Body of pancreas (tissue), 4 donors: ENCODE measurements around the gene FBXO38.

Experiments used
- POLR2A ChIP-seq, 3 donors: fragments of 450-650 bp; IDR thresholded peaks; one replicate each; pipeline ENCODE4 v1.6.1; 2016; ENCODE audit warnings: antibody characterized with exemption in 3 of 3, mild to moderate bottlenecking in 2 of 3
- TF ChIP-seq, protein P1 (sequence below), 7 experiments: fragments of 450-650 bp in 4 of 7; fragments of 200-600 bp in 3 of 7; sonication (generic) in 3 of 7; IDR thresholded peaks; one replicate each; pipeline ENCODE4 v1.5.1; 2016 to 2019; ENCODE audit warnings: antibody characterized with exemption in 7 of 7

DNA sequence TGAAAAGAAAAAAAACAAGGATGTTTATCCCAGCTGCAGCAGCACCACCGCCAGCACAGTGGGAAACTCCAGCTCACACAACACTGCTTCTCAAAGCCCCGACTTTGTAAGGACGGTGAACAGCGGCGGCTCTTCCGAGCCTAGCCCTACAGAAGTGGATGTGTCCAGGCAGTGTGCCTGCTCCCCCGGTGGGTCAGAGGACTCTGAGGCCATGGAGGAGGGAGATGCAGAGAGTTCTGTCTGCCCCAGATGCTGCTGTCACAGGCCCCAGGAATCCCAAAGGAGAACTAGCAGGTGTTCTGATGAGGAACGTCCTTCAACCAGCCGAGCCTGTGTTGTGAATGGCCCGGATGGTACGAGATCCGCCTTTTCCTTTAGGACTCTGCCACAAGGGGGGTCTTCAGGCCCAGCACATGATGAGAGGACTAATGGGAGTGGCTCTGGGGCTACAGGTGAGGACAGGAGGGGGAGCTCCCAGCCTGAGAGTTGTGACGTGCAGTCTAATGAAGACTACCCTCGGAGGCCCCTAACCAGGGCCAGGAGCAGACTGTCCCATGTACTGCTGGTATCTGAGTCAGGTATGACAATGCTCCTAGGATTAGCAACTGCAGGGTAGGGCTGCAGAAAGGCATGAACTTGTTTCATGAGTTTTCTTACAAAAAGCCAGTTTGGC is 43.7 kb downstream of the FBXO38 start:
- TF ChIP-seq, protein P1, sequence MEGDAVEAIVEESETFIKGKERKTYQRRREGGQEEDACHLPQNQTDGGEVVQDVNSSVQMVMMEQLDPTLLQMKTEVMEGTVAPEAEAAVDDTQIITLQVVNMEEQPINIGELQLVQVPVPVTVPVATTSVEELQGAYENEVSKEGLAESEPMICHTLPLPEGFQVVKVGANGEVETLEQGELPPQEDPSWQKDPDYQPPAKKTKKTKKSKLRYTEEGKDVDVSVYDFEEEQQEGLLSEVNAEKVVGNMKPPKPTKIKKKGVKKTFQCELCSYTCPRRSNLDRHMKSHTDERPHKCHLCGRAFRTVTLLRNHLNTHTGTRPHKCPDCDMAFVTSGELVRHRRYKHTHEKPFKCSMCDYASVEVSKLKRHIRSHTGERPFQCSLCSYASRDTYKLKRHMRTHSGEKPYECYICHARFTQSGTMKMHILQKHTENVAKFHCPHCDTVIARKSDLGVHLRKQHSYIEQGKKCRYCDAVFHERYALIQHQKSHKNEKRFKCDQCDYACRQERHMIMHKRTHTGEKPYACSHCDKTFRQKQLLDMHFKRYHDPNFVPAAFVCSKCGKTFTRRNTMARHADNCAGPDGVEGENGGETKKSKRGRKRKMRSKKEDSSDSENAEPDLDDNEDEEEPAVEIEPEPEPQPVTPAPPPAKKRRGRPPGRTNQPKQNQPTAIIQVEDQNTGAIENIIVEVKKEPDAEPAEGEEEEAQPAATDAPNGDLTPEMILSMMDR (IDR thresholded peaks at IDR 0.05): no peak
- TF ChIP-seq POLR2A (IDR thresholded peaks at IDR 0.05): no peak
